Gastrocnemius medialis (tissue), 4 donors: ENCODE results near the gene GNA15. TPM values are rescaled to one million over a fixed set of nuclear protein-coding genes. Genes with fewer than 3 reads are reported as not detected.
"Not testable (repeated sequence)": the region's sequence is repeated elsewhere in the genome, so short reads cannot be mapped to it uniquely, and the experiment has no call there.

Experiments used
- ATAC-seq, 2 donors: fragments of 150-250 bp; one replicate each; pipeline ENCODE4 v1.9.1; 2016
- DNase-seq, 2 donors: peaks; one replicate each; pipeline ENCODE4 v3.0.0-alpha.2; 2019
- H3K27ac ChIP-seq, 4 donors: fragments of 200-600 bp; sonication (generic); 1 replicate in 1 of 4; 2 replicates in 3 of 4; pipeline ENCODE4 v1.5.1; 2016 to 2018; ENCODE audit warnings: mild to moderate bottlenecking in 2 of 4, moderate library complexity in 1 of 4
- H3K27me3 ChIP-seq, 3 donors: fragments of 200-600 bp; sonication (generic) in 2 of 3; 1 replicate in 1 of 3; 2 replicates in 2 of 3; pipeline versions ENCODE4 v1.5.1 to v1.6.0; 2016 to 2019; ENCODE audit warnings: mild to moderate bottlenecking in 1 of 3, moderate library complexity in 1 of 3
- H3K36me3 ChIP-seq, 2 donors: fragments of 200-600 bp; sonication (generic) in 1 of 2; one replicate each; pipeline ENCODE4 v1.5.1; 2017 to 2018
- H3K4me1 ChIP-seq, 2 donors: fragments of 200-600 bp; sonication (generic) in 1 of 2; one replicate each; pipeline ENCODE4 v1.5.1; 2016 to 2017; ENCODE audit warnings: mild to moderate bottlenecking in 2 of 2
- H3K4me3 ChIP-seq, 4 donors: fragments of 200-600 bp; sonication (generic) in 3 of 4; 1 replicate in 1 of 4; 2 replicates in 3 of 4; pipeline ENCODE4 v1.5.1; 2016 to 2019; ENCODE audit warnings: mild to moderate bottlenecking in 2 of 4
- H3K9me3 ChIP-seq, 3 donors: fragments of 200-600 bp; sonication (generic) in 2 of 3; 1 replicate in 1 of 3; 2 replicates in 2 of 3; pipeline ENCODE4 v1.5.1; 2016 to 2019
- CTCF ChIP-seq, 5 experiments: fragments of 450-650 bp in 3 of 5; fragments of 200-600 bp in 2 of 5; sonication (generic) in 2 of 5; IDR thresholded peaks in 4 of 5; conservative IDR thresholded peaks in 1 of 5; 1 replicate in 4 of 5; 2 replicates in 1 of 5; pipeline ENCODE4 v1.5.1; 2016 to 2019; ENCODE audit warnings: antibody characterized with exemption in 5 of 5, mild to moderate bottlenecking in 3 of 5, moderate library complexity in 3 of 5
- POLR2A ChIP-seq, 2 donors: fragments of 450-650 bp; IDR thresholded peaks; one replicate each; pipeline ENCODE4 v1.6.1; 2017; ENCODE audit warnings: antibody characterized with exemption in 2 of 2, mild to moderate bottlenecking in 2 of 2, moderate library complexity in 2 of 2
- in situ Hi-C, 4 donors: fragments of 200-750 bp; cut with MboI; loops; one replicate each; pipeline versions ENCODE4 v1.15.0 to v1.8.0; 2017; ENCODE audit warnings: low sequenced_read_pairs in 4 of 4
- intact Hi-C: fragments of 100-400 bp; cut with DNase I; formaldehyde crosslinking; loops from one replicate; pipeline ENCODE4 v1.15.1; 2023; ENCODE audit warnings: low total_unique reads
- total RNA-seq, 4 donors: library from RNA; depleted of rRNA; stranded (reverse); fragments of >200 nt; gene quantifications; one replicate each; pipeline versions ENCODE4 v1.1.0 to v1.2.3, GENCODE V29; 2016

GNA15 gene
- total RNA-seq, 4 donors from 2014 or later: 0.51 to 1.2 (median 0.81) TPM

- Histone ChIP-seq H3K27ac (no peak overlapping the region), H3K36me3 (no peaks in the 10 kb centered on the region), H3K4me1 (no peaks in the 10 kb centered on the region), H3K9me3 (no peaks in the 10 kb centered on the region), H3K4me3 (no peak overlapping the region), H3K27me3 (peaks cover 4 to 7% (median 6%) of the 10 kb centered on the region in 3 donors)
- TF ChIP-seq CTCF (IDR thresholded peaks at IDR 0.05 in 4 of 5, conservative IDR thresholded peaks at IDR 0.05 in 1 of 5): no peak
- in situ Hi-C loops (loop anchor here in 1 of 4 donors (25.0 kb wide), 1 partner anchor 191 kb away; no protein-coding TSS in a partner anchor), intact Hi-C loops (no loop called here)
- DNase-seq (no peak), ATAC-seq (no peak)
Observed at GRCh38 chr19:3153286-3154230, 17.7 kb downstream of the GNA15 start.

GRCh38 chr19:3154447-3154846 is 18.6 kb downstream of the GNA15 start:
- in situ Hi-C loops: loop anchor here in 1 of 4 donors (25.0 kb wide), 1 partner anchor 192 kb away; no protein-coding TSS in a partner anchor
- H3K9me3 ChIP-seq, DNase-seq, intact Hi-C loops, H3K27me3 ChIP-seq, H3K4me1 ChIP-seq, ATAC-seq, H3K36me3 ChIP-seq, H3K4me3 ChIP-seq: not testable (repeated sequence)
- H3K27ac ChIP-seq: peak overlapping the region; percentile 46 to 56 (median 52)

- Histone ChIP-seq H3K9me3 (no peaks in the 10 kb centered on the region), H3K4me3 (no peak overlapping the region), H3K4me1 (no peaks in the 10 kb centered on the region), H3K27ac (peak overlapping the region; percentile 46 to 56 (median 52)), H3K36me3 (no peaks in the 10 kb centered on the region), H3K27me3 (peaks cover 0 to 4% (median 2%) of the 10 kb centered on the region in 3 donors)
- peak; percentile 39 to 52 for DNase-seq
- intact Hi-C loops (no loop called here), in situ Hi-C loops (loop anchor here in 1 of 4 donors (25.0 kb wide), 1 partner anchor 193 kb away; no protein-coding TSS in a partner anchor)
- peak; percentile 12 to 30 for TF ChIP-seq POLR2A (IDR thresholded peaks at IDR 0.05)
- no peak for TF ChIP-seq CTCF (IDR thresholded peaks at IDR 0.05 in 4 of 5, conservative IDR thresholded peaks at IDR 0.05 in 1 of 5)
- peak; percentile 77 to 86 for ATAC-seq
Observed at GRCh38 chr19:3154957-3155736, 19.3 kb downstream of the GNA15 start.

- intact Hi-C loops: no loop called here
- H3K27ac ChIP-seq: no peak overlapping the region
Observed at GRCh38 chr19:3157096-3157845, 21.4 kb downstream of the GNA15 start.

More at GRCh38 chr19:3157096-3157845, 21.4 kb downstream of the GNA15 start:
- H3K4me3 ChIP-seq: no peak overlapping the region
- no peaks in the 10 kb centered on the region for H3K4me1 ChIP-seq
- TF ChIP-seq CTCF (IDR thresholded peaks at IDR 0.05 in 4 of 5, conservative IDR thresholded peaks at IDR 0.05 in 1 of 5) (no peak), POLR2A (IDR thresholded peaks at IDR 0.05) (no peak)
- no peak for DNase-seq
- no peaks in the 10 kb centered on the region for H3K9me3 ChIP-seq
- no peaks in the 10 kb centered on the region for H3K36me3 ChIP-seq
- ATAC-seq: no peak
- in situ Hi-C loops: loop anchor here in 1 of 4 donors (25.0 kb wide), 1 partner anchor 195 kb away; no protein-coding TSS in a partner anchor
- no peaks in the 10 kb centered on the region for H3K27me3 ChIP-seq
